Epithelial cell of proximal tubule (primary cell): ENCODE results near the gene PLBD2. TPM values are rescaled to one million over a fixed set of nuclear protein-coding genes. Genes with fewer than 3 reads are reported as not detected.

ENCODE experiments used
- DNase-seq: peaks from one replicate; pipeline ENCODE4 v3.0.0-alpha.2; 2011; ENCODE audit warnings: low read depth
- H3K4me3 ChIP-seq: 2 replicates; pipeline ENCODE4 v1.5.1; 2011; ENCODE audit warnings: low read depth, mild to moderate bottlenecking, low read length
- CTCF ChIP-seq: conservative IDR thresholded peaks from 2 replicates; pipeline ENCODE4 v1.5.1; 2012; ENCODE audit warnings: low read depth, mild to moderate bottlenecking, low read length
- total RNA-seq: library from RNA; depleted of rRNA; stranded (reverse); fragments of >200 nt; gene quantifications from 2 replicates; pipeline ENCODE4 v1.2.3, GENCODE V29; 2015

Gene PLBD2
- total RNA-seq, 1 donor from 2014 or later: 20.1 TPM

- TF ChIP-seq CTCF: no peak
- no peak overlapping the region for H3K4me3 ChIP-seq
- DNase-seq: no peak
Measured at GRCh38 chr12:113318046-113318656, 40.2 kb upstream of the PLBD2 start.

- no peak for DNase-seq
- no peak for TF ChIP-seq CTCF
- no peak overlapping the region for H3K4me3 ChIP-seq
Measured at GRCh38 chr12:113318900-113319628, 39.3 kb upstream of the PLBD2 start.

GRCh38 chr12:113320401-113320800 is 38.0 kb upstream of the PLBD2 start:
- no peak for TF ChIP-seq CTCF
- no peak for DNase-seq
- H3K4me3 ChIP-seq: no peak overlapping the region

GRCh38 chr12:113322343-113322742 is 36.0 kb upstream of the PLBD2 start:
- DNase-seq: no peak
- TF ChIP-seq CTCF: no peak
- H3K4me3 ChIP-seq: no peak overlapping the region

GRCh38 chr12:113325916-113326315 is 32.5 kb upstream of the PLBD2 start:
- DNase-seq: no peak
- TF ChIP-seq CTCF: no peak

GRCh38 chr12:113326775-113327395 is 31.5 kb upstream of the PLBD2 start:
- TF ChIP-seq CTCF: no peak

More at GRCh38 chr12:113325916-113326315, 32.5 kb upstream of the PLBD2 start:
- H3K4me3 ChIP-seq: no peak overlapping the region

More at GRCh38 chr12:113326775-113327395, 31.5 kb upstream of the PLBD2 start:
- no peak for DNase-seq
- no peak overlapping the region for H3K4me3 ChIP-seq
